Adrenal gland (tissue), 5 donors: Measurements from ENCODE around the gene HPN.

Experiments used
- CTCF ChIP-seq, 6 experiments: fragments of 450-650 bp in 4 of 6; fragments of 200-600 bp in 2 of 6; sonication (generic) in 1 of 6; IDR thresholded peaks; 1 replicate in 5 of 6; 2 replicates in 1 of 6; pipeline versions ENCODE4 v1.5.1 to v1.8.0; 2016 to 2021; ENCODE audit warnings: antibody characterized with exemption in 6 of 6, mild to moderate bottlenecking in 2 of 6, moderate library complexity in 1 of 6
- POLR2A ChIP-seq, 2 donors: fragments of 450-650 bp; IDR thresholded peaks; one replicate each; pipeline ENCODE4 v1.6.1; 2017; ENCODE audit warnings: antibody characterized with exemption in 2 of 2, mild to moderate bottlenecking in 2 of 2, moderate library complexity in 1 of 2
- donor health status: DM: no; HTN: no; CAD: no.

DNA sequence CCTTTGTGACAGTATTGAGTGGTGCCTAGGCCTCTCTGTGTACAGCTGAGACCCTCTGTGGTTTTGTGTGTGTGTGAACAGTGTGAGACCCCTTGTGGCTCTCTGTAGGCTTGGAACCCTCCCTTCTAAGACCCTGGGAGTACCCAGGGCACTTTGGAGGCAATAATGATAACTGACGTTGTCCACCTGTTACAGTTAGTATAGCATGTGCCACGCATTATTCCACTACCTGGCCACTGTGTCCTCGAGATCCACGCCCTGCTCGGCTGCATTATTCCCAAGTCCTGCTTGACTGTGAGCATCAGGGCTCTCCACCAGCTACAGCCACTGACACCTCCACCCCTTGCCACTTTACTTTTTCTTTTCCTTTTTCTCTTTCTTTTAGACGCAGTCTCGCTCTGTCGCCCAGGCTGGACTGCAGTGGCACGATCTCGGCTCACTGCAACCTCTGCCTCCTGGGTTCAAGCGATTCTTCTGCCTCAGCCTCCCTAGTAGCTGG is 39.4 kb upstream of the HPN start:
- TF ChIP-seq POLR2A (IDR thresholded peaks at IDR 0.05) (no peak), CTCF (IDR thresholded peaks at IDR 0.05) (no peak)
